HG02884 (cell line): Measurements from ENCODE around the gene SAMD5.
"Not testable (repeated sequence)": the region's sequence is repeated elsewhere in the genome, so short reads cannot be mapped to it uniquely, and the experiment has no call there.

Experiments used
- ATAC-seq: cut with Tn5 transposase; IDR thresholded peaks from one replicate; pipeline ENCODE4 v1.9.1; 2021; ENCODE audit warnings: mild to moderate bottlenecking, moderate library complexity; ENCODE audit not compliant: unreplicated experiment

Gene SAMD5

GRCh38 chr6:147527197-147527596 is 18.7 kb downstream of the SAMD5 start:
- no peak for ATAC-seq

- no peak for ATAC-seq
Observed at GRCh38 chr6:147528511-147529145, 20.1 kb downstream of the SAMD5 start.

DNA sequence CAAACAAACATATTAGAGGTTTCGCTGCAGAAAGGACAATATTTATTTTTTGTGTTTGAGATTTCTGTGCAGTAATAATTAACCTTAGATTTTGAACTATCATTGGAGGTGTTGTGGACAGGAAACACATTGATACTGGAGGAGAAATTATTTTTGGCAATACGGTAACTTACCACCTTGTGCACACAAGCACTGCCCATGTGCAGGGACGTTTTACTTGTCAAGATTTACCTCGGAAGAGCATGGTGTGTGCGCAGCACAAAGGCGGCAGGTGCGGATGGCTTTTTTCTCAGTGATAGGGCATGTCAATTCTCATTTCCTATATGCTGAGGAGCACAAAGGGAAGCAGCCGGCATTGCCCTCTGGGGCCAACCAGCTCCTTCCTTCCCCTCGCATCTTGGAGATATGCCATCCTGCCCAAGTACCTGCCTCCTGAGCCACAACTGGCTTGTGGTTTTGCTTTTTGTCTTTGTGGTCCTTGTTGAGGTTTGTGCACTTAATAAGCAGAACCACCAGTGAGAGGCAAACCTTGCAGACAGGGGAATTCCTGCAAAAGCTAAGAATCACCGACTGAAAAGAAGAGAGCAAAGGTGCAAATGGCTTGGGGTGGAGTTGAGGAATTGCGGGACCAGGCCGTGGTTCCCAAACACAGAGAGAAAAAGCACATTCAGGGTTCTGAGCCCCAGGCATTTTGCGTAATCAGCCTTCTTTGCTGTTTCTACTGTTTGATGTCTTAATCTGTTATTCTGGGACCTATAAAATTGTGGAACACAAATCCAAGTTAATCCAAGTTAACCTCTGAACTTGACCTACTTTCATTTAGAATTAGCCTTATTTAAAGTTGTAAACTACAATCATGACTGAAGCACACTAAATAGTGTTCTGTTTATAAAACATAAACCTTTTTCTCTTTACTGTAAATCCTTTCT is 21.9 kb downstream of the SAMD5 start:
- ATAC-seq, result no peak

GRCh38 chr6:147531321-147531720 is 22.8 kb downstream of the SAMD5 start:
- no peak for ATAC-seq

DNA sequence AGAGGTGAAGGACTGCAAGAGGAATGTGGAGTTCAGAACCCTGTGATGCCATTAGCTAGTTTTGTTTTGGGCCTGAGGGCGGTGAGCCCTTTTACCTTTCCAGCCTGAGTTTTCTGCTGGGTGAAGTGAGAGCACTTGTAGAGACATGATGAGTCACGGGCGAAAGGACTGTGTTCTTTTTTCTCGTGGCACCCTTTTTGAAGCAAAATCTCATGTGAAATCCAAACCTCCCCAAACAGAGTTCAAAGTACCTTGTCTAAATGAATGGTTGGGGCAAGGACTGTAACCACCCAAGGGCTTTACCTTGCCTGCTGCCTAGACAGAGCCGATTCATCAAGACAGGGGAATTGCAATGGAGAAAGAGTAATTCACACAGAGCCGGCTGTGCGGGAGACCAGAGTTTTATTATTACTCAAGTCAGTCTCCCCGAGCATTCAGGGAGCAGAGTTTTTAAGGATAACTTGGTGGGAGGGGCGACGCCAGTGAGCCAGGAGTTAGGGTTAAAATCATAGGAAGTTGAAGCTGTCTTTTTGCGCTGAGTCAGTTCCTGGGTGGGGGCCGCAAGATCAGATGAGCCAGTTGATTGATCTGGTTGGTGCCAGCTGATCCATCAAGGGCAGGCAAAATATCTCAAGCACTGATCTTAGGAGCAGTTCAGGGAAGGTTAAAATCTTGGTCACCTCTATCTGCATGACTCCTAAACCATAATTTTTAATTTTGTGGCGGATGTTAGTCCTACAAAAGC is 25.8 kb downstream of the SAMD5 start:
- no peak for ATAC-seq

GRCh38 chr6:147538821-147539220 is 30.3 kb downstream of the SAMD5 start:
- ATAC-seq, result no peak

- no peak for ATAC-seq
Observed at GRCh38 chr6:147540075-147540474, 31.6 kb downstream of the SAMD5 start.

DNA sequence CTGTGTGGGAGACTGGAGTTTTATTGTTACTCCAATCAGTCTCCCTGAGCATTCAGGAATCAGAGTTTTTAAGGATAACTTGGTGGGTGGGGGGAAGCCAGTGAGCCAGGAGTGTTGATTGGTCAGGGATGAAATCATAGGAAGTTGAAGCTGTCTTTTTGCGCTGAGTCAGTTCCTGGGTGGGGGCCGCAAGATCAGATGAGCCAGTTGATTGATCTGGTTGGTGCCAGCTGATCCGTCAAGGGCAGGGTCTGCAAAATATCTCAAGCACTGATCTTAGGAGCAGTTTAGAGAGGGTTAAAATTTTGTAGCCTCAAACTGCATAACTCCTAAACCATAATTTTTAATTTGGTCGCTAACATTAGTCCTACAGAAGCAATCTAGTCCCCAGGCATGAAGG is 33.9 kb downstream of the SAMD5 start:
- not testable (repeated sequence) for ATAC-seq

GRCh38 chr6:147544420-147544819 is 35.9 kb downstream of the SAMD5 start:
- no peak for ATAC-seq

DNA sequence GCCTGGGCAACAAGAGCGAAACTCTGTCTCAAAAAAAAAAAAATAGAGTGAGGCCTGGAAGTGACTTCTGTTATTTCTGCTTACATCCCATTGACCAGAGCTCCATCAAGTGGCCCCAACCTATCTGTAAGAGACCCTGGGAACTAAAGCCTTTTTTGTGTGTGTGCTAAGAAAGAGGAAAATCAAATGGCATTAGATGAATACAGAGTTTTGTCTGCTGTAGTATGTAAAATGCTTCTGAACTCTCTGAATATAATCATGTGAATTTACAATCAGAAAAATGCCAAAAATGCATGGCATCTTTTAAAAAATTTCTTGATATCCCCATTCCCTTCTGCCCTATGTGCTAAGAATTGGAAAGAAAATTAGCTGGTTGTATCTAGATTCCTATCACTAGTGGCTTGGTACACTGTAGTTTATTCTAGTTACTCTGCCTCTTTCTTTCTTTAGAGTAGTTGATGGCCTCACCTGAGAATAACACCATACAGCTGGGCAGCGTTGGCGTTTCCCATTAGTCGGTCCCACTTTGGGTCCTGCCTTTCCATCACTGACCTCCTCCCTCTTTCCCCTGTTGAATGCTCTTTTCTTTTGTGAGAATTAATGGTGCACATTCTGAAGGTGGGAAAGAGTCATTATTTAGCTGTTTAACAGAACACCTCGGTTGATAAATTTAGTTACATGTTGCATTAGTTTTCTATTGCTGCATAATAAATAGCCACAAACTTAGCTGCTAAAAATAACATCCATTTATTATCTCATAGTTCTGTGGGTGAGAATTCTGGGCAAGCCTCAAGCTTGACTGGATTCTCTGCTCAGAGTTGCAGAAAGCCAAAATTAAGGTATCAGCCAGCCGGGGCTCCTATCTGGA is 38.2 kb downstream of the SAMD5 start:
- ATAC-seq, result no peak

- no peak for ATAC-seq
Observed at GRCh38 chr6:147547369-147547902, 38.9 kb downstream of the SAMD5 start.

DNA sequence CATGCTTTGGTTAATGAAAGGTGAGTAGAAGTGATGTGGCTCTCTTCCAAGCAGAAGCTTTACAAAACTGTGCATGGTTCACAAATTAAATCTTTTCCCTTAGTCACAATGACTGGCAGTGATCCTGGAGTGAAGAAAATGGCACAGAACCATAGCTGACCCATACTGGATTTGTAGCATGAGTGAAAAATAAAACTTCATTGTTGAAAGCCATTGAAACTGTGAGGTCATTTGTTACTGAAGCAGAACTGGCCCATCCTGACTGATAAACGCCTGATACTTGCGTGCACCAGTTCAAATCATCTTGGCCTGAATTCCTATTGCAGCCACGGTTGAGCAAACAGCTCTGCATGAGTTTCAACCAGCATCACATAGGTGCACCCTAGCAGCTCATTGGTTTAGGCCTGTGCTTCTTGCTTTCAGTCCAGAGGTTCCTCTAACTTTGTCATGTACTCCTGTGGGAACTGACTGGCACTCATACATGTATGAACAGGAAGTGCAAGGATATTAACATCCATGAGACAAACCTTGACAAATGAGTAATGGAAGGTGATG is 40.5 kb downstream of the SAMD5 start:
- no peak for ATAC-seq

GRCh38 chr6:147549531-147549930 is 41.0 kb downstream of the SAMD5 start:
- no peak for ATAC-seq

DNA sequence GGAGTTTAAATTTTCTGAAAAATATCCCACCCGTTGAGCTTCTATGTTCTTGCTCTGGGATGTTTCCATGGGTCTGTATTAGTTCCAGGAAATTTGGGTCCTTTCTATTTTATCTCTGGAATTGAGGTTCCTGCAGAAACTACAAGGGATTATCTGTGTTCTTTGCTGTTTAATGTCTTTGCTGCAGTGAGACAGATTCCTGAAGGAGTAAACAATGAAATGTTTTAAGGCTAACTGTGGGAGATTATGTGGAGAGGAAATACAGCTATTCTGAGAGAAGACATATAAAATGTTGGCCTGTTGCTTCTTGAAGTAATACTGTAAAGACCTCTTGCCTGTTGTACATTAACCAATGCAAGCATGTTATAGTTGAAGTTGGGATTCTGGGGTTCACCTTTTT is 43.5 kb downstream of the SAMD5 start:
- ATAC-seq, result no peak

- no peak for ATAC-seq
Observed at GRCh38 chr6:147553099-147553498, 44.6 kb downstream of the SAMD5 start.

GRCh38 chr6:147554281-147554680 is 45.8 kb downstream of the SAMD5 start:
- ATAC-seq, result no peak

DNA sequence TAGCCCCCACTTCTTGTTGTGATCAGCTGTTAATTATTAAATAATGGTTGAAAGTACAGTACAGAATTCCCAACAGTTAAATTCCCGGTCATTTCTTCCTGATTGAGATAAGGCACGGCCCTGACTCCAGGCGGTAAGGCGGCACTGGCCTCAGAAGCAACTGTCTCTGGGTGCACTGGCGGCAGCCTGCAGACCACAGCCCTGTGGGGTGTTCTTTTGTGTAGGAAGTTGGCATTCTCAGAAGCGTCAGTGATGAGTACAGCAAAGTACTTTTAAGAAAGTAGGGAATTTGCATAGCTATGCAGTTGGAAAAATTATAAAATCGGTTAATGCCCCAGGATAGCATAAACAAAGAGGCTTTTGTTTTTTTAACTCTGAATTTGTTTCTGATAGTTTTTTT is 50.5 kb downstream of the SAMD5 start:
- no peak for ATAC-seq

DNA sequence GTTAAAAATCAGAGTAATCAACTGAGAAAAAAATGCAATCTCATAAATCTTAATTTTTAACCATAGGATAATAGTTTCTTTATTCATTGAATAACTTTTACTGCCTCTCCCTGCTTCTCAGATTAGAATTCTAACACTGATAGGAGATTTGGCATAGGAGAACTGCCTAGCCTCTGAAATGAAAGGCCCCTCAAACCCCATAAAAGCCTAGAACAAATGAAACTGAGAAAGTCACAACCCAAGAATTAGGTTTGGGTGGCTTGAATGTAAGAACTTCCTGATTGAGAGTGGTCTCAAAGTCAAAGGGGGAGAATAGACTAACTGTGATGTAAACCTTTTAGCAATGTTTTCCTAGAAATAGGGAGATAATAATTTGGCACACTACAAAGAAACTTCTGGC is 52.2 kb downstream of the SAMD5 start:
- no peak for ATAC-seq

- no peak for ATAC-seq
Observed at GRCh38 chr6:147561726-147562125, 53.2 kb downstream of the SAMD5 start.

- ATAC-seq, result no peak
Observed at GRCh38 chr6:147563472-147563871, 55.0 kb downstream of the SAMD5 start.
